Measurements from ENCODE around the gene OSBPL5.

OSBPL5 gene

DNA sequence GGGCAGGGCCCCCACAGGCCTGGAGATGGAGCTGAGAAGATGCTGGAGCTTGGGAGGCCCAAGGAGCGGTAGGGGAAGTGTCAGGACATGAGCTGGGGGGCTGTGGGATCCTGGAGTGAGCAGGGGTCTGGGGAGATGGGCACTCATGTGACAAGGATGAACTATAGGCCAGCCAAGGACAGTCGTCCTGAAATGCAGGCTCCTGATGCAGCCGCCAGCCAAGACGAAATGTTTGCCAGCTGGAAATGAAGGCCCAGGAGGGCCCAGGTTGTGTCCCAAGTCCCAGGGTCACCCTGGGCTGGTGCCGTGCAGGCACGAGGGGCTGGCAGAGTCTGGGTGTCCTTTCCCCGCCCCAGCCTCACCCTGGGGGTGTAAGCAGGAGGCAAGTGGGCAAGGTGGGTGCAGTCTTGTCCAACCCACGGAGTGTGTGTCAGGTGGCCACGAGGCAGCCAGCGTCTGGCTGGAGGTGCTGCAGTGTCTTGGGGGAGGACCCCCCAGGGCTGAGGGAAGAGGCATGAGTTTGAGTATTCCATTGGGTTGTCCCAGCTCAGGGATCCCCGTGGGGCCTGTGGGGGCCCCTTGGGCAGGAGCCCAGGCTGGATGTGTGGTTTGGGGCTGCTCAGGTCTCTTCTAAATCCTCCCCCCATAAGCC lies 32.1 kb upstream of the OSBPL5 start:
- no peak for FAIRE-seq

DNA sequence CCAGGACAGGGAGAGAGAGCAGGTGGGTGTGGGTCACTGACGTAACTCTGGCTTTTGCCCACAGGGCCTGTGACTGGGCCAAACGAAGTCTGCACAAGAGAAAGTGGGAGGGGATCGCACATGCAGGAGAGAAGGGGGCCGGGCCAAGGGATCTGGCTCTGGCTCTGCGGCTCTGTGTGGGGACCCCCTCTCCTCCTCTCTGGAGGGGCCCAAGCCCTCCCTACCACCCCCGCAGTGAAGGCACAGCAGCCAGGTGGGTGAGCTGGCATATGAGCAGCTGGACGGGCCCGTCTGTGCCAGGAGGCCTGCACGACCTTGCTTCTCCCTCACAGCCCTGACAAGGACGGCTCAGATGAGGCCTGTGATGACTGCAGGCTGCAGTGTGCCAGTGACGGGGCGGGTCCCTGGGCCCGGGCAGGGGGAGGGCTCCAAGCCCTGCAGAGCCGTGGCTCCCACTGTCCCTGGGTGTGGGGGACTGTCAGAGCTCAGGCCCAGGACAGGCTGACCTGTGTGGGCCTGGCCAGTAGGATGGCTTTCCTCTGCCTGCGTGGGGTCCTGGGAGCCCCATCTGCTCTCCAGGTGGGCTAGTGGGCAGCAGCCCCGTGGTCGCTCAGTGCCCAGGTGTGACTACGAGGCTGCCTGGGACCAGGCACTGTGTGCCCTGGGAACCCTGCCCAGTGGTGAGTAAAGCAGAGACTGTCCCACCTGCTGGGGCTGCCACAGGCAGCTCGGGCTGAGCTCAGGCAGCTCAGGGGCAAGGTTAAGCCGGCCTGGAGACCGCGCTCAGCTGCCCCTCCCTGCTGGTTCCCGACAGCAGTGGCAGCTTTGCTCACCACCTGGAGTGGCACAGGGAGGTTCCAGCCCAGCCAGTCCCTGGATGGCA lies 31.3 kb upstream of the OSBPL5 start:
- FAIRE-seq, result no peak

DNA sequence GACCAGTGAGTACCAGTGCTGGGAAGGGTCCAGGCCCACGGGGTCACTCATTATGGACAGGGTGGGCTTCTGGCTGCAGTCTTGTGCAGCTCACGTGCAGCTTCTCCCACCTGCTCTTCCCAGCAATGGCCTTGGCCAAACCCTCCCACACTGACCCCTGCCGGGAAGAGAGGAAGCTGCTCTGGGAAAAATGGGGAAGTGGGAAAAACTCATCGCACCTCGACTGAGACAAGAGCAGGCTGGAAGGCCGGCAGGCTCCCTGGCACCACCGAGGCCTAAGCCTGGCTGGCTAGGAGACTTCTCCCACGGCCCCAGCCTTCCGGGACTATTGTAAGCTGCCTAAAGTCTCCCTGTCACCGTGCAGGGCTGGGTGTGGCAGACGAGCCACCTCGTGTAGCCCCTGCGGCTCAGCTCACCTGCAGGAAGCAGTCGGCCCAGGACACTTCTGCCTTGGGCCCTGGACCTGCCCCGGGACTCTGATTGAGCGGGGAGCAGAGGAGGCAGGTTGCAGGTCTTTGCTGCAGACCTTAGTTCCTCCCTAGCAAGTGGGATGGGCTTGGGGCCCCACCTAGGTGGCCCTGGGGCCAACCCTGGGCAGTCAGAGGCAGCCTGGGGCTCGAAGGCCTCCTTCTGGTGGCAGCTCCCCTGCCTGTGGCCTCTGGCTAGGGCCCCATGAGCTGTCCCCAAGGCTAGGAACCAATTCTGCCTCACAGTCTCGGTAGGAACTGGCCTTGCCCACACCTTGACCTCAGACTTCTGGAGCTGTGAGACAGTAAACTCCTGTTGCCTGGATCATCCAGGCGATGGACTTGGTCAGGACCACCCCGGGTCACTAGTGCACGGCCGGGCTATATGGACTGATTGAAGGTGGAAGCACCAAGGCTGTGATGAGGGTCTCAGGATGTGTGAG lies 30.4 kb upstream of the OSBPL5 start:
- FAIRE-seq, result no peak

DNA sequence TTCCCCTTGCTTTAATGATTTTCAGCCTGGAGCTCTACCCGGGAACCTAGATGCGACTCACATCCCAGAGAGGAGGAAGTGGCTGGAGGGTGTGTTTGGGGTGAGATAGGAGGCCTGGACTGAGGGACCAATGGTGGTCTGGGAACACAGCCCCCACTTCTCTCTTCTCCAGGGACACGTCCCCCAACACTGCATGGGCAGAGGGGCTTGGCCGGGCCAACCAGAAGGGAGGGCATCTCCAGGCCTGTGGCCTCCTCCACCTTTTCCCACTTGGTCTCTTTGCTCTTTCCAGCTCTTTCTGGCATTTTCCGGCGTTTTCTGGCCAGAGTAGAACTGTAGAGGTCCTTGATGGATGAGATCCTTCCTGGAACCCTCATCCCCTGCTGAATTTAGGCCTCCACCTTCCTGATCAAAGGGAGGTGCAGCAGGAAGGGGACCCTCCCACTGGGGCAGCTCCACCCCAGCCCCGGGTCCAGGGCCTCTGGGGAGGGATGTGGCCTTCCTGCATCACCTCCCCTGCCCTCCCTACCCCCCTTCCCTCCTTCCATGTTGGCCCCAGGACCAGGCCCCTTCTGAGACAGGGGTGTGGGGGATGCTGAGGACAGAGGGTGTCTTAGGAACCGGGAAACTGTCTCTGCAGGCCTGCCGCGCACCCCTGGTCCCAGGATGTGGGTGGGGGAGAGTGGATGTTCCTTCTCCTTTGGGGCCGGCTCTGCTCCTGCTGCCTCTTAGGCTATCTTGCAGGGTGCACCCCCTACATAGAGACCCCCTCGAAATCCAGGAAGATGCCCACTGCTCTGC lies 29.1 kb upstream of the OSBPL5 start:
- FAIRE-seq, result no peak

DNA sequence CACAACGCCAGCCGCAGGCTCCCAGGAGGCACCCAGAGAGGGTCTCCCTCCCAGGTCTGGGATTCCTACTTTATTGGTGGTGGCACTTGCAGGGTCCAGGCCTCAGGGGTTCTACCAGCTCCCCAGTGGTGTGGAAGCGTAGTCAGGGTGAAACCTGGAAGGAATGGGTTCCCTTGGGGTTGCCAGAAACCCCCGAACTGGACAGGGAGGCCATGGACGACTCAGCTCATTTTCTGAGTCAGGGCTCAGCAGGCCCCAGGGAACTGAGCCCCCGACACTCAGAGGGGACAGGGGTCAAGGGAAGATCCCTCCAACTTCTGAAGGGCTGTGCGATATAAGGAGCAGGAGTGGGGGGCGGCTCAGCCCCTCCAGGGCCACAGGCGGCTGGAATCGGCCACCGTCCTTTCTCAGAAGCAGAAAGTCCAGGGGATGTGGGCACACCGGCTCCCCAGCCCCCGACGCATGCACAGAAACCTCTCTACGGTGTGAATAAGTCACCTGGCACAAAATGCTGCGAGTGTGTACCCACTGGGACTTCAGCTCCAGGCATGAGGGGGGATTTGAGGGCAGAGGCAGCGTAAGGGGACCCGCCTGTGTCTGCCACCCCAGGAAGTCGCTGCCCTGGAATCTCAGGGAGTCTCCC lies 28.4 kb upstream of the OSBPL5 start:
- FAIRE-seq, result no peak

DNA sequence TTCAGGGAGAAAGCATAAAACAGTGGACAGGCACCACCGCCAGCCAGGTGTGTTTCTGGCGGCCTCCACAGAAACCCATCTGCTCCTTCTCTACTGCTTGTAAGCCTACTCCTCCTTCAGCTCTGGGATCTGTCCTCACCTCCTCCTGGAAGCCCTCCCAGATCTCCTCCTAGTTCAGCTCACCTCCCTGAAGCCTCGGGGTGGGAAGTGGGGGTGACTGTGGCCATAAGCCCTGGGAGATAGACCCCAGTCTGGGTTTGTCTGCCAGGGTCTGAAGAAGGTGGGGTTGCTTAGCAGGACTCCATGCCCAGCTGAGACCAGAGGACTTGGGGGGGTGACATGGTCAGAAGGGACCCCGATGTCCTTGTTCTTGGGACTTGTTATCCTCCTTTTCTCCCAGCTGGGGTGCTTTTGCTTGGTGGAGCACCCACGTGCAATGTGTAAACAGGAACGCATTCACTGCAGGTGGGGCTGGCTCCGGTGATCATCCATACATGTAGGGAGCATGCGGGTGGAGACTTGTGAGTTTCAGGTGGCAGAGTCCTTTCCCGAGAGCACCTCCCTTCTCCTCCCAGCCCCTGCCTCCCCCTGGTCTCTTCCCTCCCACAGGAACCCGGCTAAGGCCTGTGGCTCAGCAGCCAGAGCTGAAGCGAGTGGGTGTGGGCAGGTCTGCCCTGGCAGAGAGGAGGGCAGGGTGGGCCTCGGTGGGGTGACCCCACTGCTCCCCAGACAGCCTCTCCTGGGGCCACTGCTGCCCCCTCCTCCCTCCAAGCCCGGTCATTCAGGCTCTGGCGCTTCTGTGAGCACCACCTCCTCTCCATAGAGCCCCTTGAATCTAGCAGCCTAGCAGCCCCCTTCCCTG lies 27.6 kb upstream of the OSBPL5 start:
- no peak for FAIRE-seq

DNA sequence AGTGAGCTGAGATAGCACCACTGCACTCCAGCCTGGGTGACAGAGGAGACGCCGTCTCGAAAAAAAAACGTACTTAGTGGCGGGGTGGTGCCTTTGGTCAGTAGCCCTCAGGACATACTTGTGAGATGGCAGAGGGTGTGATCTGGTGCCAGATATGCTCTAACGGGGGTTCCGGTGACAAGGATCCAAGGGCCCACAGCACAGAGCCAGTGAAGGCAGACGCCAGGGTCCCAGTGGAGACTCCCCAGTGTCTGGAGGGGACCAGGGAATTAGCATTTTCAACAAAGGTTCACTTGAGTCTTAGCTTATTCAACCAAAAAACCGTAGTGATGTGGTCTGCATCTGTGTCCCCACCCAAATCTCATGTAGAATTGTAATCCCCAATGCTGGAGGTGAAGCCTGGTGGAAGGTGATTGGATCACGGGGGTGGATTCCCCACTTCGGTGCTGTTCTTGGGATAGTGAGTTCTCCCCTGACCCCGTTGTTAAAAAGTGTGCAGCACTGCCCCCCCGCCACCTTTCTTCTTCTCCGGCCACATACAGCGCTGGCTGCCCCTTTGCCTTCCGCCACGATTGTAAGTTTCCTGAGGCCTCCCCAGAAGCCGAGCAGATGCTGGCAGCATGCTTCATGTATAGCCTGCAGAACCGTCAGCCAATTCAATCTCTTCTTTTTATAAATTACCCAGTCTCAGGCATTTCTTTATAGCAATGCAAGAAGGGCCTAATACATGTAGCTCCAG lies 26.6 kb upstream of the OSBPL5 start:
- no peak for FAIRE-seq

DNA sequence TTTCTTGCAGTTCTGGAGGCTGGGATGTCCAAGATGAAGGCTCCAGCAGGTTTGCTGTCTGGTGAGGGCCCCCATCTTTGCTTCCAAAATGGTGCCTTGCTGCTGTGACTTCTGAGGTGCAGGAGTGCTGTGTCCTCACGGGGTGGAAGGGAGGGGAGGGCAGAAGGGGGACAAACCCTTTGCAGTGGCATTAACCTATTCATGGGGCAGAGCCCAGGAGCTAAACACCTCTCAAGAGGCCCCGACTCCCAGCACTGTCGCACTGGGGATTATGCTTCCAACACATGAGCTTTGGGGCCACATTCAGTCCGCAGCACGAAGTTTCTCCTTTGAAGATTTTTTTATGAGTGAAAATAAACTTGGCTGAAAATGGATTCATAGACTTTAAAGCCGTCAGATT lies 25.5 kb upstream of the OSBPL5 start:
- FAIRE-seq, result no peak

DNA sequence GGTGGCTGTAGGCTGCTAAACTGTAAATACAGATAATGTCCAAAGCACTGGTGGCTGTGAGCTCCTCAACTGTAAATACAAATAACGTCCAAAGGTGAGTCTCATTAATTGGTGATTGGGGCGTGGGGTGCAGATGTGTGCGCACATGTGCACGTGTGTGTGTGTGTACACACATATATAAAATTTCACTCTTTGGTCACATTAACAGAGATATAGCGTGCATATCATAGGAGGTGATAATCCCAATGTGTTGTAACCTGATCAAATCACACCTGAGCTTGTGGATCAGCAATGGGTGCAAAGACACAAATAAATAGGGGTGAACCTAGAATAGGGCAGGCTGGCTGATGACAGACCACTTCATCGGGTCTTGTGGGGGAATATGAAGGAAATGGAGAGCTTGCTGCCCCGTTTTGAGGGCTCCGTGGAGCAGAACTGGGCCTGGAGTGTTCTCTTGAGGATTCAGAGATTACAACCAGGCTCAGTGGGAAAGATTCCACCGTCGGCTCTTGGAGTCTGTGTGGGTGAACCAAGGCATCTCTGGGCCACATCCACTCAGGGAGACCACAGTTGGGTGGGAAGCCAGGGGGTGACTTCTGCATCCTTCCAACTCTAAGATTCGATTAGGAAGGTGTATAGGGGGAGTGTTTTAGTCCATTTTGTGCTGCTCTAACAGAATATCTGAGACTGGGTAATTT lies 24.9 kb upstream of the OSBPL5 start:
- no peak for FAIRE-seq

DNA sequence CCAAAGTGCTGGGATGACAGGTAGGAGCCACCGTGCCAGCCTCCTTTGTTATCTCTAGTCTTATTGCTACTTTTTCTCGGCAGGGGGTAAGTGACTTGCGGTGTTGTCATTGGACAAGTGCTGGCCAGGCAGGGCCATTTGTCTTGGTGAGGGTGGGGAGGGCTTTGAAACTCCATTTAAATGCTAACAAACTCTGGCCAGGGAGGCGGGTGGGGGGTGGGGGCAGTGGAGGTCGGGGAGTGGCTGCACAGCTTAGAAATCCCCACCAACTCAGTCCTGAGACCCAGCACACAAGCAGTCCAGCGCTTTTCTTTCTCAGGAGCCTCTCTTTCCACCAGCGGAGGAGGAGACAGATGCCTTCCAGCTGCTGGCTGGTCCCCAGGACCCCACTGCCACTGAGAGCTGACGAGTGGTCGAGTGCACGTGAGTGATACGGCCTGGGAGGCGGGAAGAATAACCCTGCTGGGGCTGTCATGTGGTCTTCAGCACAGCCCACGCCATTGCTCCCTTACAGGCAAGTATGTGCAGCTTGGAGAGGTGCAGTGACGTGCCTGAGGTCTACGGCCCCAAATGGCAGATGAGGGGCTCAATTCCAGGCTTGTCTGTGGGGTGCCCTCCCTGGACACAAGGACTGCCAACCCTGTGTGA lies 24.2 kb upstream of the OSBPL5 start:
- FAIRE-seq, result no peak

DNA sequence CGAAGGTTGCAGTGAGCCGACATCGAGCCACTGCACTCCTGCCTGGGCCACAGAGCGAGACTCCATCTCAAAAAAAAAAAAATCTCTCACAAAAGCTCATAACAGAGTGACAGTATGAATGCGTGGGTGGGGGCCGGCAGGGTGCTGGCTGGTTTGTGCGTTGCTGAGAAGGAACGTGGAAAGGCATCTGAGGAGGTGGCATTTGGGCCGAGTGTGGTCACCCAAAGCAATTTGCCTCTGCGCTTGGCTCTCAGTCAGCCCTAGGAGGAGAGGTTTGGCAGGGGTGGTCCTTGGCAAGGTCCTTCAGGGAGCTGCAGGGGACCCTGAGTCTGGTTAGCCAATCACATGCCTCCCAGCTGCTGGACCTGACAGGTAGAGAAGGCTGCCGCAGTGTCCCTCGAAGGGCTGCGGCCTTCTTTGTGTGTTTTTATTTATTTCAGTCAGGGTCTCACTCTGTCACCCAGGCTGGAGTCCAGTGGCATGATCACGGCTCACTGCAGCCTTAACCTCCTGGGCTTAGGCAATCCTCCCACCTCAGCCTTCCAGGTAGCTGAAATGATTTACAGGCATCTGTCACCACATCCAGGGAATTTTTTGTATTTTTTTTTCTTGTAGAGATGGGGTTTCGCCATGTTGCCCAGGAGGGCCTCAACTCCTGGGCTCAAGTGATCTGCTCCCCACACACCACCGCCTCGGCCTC lies 23.5 kb upstream of the OSBPL5 start:
- no peak for FAIRE-seq

DNA sequence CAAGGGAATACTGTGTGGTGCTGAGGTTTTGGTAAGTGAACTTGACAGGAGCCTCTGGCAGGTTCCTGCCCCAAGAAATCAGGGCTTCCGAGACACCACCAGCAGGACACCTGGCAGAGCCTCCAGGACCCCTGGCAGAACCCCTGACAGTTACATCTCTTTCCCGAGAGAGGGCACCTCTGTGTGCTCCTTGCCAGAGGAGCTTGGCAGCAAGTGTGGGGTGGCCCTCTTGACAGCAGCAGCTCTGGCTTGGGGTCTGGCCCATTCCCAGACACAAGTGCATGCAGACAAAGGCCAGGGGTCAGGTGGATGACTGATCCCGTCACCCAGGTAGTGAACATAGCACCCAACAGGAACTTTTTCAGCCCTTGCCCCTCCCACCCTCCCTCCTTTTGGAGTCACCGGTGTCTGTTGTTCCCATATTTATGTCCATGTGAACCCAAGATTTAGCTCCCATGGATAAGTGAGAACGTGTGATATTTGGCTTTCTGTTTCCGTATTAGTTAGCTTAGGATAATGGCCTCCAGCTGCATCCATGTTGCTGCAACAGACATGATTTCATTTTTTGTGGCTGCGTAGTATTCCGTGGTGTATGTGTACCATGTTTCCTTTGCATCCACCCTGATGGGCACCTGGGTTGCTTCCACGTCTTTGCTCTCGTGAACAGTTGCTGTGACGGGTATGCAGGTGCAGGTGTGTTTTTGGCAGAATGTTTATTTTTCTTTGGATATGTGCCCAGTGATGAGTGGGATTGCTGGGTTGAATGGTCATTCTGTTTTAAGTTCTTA lies 21.2 kb upstream of the OSBPL5 start:
- no peak for FAIRE-seq

DNA sequence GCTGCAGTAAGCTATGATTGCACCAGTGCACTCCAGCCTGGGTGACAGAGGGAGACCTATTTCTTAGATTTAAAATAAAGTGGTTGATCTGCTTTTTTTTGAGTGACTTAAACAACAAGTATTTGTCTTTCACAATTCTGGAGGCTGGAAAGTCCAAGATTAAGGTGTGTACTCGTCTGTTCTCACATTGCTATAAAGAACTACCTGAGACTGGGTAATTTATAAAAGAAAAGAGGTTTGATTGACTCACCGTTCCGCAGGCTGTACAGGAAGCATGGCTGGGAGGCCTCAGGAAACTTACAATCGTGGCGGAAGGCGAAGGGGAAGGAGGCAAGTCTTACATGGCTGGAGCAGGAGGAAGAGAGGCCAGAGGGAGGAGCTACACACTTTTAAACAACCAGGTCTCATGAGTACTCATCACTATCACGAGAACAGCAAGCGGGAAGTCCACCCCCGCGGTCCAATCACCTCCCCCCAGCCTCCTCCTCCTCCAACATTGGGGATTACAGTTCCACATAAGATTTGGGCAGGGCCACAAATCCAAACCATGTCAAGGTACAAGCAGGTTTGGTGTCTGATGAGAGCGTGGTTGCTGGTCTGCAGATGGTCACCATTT lies 19.7 kb upstream of the OSBPL5 start:
- no peak for FAIRE-seq

DNA sequence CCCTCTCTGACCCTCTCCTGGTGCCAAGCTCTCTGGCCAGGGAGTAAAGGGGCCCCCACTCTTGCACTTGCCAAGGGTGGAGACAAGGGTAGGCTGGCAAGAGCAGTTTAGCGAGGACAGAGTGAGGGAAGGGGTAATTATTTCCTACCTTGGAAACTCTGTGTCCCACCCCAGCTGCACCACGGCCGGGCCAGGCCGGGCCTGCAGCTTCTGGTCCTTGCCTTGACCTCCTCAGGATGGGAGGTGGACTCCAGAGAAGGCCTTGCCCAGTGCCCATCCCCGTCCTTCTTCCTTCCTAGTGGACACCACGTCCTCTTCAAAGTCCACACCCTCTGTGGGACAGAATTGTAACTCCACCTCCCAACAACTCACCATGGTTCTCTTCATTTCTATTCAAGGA lies 18.4 kb upstream of the OSBPL5 start:
- FAIRE-seq, result no peak

DNA sequence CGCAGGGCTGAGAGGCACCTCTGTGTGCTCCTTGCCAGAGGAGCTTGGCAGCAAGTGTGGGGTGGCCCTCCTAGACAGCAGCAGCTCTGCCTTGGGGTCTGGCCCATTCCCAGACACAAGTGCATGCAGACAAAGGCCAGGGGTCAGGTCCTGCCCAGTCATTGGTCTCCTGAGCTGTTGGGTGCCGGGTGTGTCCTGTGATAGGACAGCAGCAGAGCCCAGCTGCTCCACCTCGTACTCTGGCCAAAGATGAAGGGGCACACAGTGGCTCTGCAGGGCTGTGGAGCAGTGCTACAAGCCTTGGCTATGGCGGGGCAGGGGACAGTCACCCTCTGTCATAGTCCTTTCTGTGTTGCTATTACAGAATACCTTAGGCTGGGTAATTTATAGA lies 17.3 kb upstream of the OSBPL5 start:
- no peak for FAIRE-seq

DNA sequence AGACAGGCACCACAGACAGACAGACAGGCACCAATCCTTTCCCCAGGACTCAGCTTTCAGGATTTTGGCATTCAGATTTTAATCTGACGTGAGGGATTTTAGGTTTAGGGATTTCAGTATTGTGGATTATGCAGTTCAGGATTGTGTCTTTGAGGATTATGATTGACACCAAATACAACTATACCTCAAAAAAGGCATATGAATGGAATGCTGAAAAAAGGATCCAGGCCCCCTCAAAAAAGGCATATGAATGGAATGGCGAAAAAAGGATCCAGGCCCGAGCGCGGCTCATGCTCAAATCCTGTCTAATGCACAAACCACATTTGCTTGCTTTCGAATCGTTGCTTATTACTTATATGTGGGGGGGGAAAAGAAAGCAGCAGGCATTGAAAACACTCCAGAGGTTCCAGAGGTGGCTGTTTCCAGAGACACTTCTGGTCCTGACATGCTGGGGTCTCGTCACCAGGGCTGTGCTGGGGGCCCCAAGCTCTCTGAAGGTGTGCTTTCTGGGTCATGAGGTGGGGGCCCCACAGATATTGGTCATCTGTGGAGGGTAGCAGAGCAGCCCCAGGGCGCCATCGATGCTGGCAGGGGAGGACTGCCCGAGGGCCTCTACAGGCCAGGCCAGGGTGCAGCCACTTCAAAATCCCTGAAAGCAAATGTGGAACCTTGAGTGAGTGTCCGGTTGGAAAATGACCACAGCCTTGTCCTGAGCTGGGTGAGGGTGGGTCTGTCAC lies 16.8 kb upstream of the OSBPL5 start:
- FAIRE-seq, result no peak

Data from colon (tissue), 2 donors.